ENCODE results near the gene AADACL2.
"Not testable (repeated sequence)": the region's sequence is repeated elsewhere in the genome, so short reads cannot be mapped to it uniquely, and the experiment has no call there.

AADACL2 gene

DNA sequence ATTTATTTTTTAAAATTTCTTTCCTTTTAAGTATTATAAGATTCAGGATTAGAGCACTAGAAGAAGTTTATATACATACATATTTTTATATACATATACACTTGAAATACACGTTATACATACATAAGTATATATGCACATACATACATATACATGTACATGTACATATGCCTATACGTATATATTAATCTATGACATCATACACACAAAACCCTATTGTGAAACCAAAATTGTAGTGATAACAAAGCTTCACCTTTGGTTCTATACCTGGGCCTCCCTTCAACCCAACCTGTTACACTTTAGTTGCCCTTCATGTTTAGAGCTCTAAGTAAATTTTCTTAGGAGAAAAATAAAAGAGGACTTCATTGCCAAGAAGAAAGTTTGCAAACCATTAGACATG lies 17.0 kb downstream of the AADACL2 start:
- CTCF ChIA-PET, result interaction anchor here (0.7 to 1.3 kb wide), 3 partner anchors 8 to 84 kb away, joined by 3 read pairs; no protein-coding TSS in a partner anchor
- POLR2A ChIA-PET, result no interaction called here
- TF ChIP-seq, protein P1, sequence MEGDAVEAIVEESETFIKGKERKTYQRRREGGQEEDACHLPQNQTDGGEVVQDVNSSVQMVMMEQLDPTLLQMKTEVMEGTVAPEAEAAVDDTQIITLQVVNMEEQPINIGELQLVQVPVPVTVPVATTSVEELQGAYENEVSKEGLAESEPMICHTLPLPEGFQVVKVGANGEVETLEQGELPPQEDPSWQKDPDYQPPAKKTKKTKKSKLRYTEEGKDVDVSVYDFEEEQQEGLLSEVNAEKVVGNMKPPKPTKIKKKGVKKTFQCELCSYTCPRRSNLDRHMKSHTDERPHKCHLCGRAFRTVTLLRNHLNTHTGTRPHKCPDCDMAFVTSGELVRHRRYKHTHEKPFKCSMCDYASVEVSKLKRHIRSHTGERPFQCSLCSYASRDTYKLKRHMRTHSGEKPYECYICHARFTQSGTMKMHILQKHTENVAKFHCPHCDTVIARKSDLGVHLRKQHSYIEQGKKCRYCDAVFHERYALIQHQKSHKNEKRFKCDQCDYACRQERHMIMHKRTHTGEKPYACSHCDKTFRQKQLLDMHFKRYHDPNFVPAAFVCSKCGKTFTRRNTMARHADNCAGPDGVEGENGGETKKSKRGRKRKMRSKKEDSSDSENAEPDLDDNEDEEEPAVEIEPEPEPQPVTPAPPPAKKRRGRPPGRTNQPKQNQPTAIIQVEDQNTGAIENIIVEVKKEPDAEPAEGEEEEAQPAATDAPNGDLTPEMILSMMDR (IDR thresholded peaks at IDR 0.05; ENCODE audit: control extremely low read depth, extremely low read depth, low read depth, missing control alignments), result no peak
- no peak for DNase-seq (ENCODE audit: extremely low spot score)

DNA sequence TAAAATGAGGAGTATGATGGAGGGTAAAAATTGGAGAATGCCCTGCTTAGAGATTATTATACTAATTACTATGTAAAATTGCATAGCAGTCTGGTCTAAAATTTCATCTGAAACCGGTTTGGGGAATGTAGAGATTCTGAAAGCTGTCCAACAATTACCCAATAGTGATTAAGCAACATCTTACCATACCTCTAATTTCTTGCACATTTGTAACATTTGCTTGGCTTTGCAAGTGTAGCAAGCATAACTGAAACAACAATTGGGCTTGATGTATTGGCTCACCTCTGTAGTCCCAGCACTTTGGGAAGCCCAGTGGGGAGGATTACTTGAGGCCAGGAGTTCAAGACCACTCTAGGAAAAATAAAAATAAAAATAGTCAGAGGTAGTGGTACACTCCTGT lies 17.4 kb downstream of the AADACL2 start:
- ChIA-PET POLR2A (no interaction called here), CTCF (interaction anchor here (0.9 to 1.3 kb wide), 2 partner anchors 8 to 9 kb away, joined by 3 read pairs; no protein-coding TSS in a partner anchor)
- DNase-seq (ENCODE audit: extremely low spot score), result no peak
- TF ChIP-seq, protein P1 (IDR thresholded peaks at IDR 0.05; ENCODE audit: control extremely low read depth, extremely low read depth, low read depth, missing control alignments), result no peak

DNA sequence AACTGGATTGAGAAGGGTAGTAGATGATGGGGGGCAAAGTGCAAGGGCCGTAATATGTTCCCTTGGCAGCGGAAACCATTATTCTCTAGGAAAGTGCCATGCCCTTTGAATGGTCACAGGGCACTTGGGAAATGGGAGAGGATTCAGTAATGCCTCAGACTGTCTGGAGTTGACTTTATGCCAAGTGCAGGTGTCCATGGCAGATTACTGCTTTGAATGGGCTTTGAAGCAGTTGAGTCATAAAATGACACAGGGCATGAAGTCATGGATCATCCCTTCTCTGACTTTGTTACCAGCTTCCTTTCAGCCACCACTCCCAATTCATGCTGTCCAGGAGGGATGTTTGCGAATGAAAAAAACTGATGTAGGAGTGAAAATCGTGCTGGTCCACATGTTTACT lies 20.1 kb downstream of the AADACL2 start:
- ChIA-PET POLR2A (no interaction called here), CTCF (interaction anchor here (1.0 kb wide), 1 partner anchor 226 kb away, joined by 3 read pairs; no protein-coding TSS in a partner anchor)
- TF ChIP-seq, protein P1 (IDR thresholded peaks at IDR 0.05; ENCODE audit: control extremely low read depth, extremely low read depth, low read depth, missing control alignments), result no peak
- no peak for DNase-seq (ENCODE audit: extremely low spot score)

DNA sequence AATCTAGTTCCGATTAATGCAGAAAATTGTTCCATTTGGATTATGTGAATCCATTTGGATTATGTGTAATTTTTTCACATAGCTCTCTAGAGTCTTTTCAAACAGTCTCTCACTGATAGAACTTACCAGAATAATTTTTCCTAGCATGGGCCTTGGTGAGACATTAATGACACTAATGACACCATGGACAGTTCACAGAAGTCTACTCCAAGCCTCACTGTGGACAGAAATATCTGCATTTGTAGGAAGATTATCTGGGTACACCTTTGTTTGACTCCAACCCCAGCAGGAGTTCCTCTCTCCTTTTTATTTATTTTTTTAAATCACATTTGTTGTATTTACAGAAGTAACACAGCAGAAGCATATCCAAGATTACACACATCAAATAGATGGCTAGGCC lies 27.9 kb downstream of the AADACL2 start:
- DNase-seq (ENCODE audit: extremely low spot score), result no peak
- TF ChIP-seq, protein P1 (IDR thresholded peaks at IDR 0.05; ENCODE audit: control extremely low read depth, extremely low read depth, low read depth, missing control alignments), result no peak
- CTCF ChIA-PET, result no interaction called here
- POLR2A ChIA-PET, result no interaction called here

DNA sequence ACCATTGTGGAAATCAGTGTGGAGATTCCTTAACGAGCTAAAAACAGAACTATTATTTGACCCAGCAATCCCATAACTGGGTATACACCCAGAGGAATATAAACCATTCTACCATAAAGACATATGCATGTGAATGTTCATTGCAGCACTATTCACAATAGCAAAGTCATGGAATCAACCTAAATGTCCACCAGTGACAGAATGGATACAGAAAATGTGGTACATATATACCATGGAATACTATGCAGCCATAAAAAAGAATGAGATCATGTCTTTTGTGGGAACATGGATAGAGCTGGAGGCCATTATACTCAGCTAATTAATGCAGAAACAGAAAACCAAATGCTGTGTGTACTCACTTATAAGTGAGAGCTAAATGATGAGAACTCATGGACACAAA lies 31.0 kb downstream of the AADACL2 start:
- DNase-seq (ENCODE audit: extremely low spot score), result not testable (repeated sequence)
- CTCF ChIA-PET, result interaction anchor here (0.8 kb wide), 1 partner anchor 21 kb away, joined by 3 read pairs; no protein-coding TSS in a partner anchor

DNA sequence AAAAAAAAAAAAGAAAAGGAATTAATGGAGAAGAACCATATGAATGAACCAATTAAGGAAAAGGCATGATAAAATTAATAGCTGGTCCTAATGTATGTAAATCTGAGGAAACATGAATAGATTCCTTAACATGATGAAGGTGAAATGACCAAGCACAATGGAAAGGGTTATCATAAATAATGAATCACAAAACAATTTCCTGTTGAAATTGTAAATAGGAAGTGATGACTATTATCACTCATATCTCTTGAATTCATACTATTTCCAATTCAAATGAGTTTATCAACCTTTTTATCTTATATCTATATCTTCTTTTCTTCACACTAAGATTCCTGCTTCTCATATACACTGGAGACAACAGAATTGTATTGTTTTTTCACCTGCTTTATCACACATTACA lies 32.0 kb downstream of the AADACL2 start:
- no peak for DNase-seq (ENCODE audit: extremely low spot score)
- CTCF ChIA-PET, result no interaction called here
- TF ChIP-seq, protein P1 (IDR thresholded peaks at IDR 0.05; ENCODE audit: control extremely low read depth, extremely low read depth, low read depth, missing control alignments), result no peak
- POLR2A ChIA-PET, result no interaction called here

More for the DNA sequence above, 31.0 kb downstream of the AADACL2 start:
- POLR2A ChIA-PET, result not testable (repeated sequence)

DNA sequence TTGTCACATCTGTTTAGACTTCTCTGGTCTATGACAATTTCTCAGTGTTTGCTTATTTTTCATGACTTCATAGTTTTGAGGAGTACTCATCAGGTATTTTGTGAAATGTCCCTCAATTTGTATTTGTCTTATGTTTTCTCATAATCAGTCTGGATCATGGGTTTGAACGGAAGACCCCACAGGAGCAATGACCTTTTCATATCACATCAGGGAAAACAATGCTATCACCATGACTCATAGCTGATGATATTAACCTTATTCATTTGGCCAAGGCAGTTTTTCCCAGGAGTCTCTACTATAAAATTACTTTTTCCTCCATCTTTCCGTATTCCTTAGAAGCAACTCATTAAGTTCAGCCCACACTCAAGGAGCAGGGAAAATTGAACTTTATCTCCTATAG lies 32.7 kb downstream of the AADACL2 start:
- ChIA-PET POLR2A (no interaction called here), CTCF (no interaction called here)
- no peak for DNase-seq (ENCODE audit: extremely low spot score)
- TF ChIP-seq, protein P1 (IDR thresholded peaks at IDR 0.05; ENCODE audit: control extremely low read depth, extremely low read depth, low read depth, missing control alignments), result no peak
